ENCODE results near the gene ENC1. TPM values are rescaled to one million over a fixed set of nuclear protein-coding genes. Genes with fewer than 3 reads are reported as not detected.

Gene ENC1
- total and polyA plus RNA-seq, 2 of the 8 experiments (the other 6 are each of a cell fraction or from before 2014, with no cell fraction given): 5.5 to 13.2 TPM

- Histone ChIP-seq H3K4me1 (replicated peaks in 1 of 4; ENCODE audit: control insufficient read depth in 3 of 4, insufficient read depth in 4 of 4, low read length in 3 of 4) (no peaks in the 10 kb centered on the region), H3K14ac (ENCODE audit: insufficient read length) (no peak overlapping the region), H3K9me3 (ENCODE audit: insufficient read depth in 2 of 2, low read depth in 1 of 2, low read length in 1 of 2) (no peaks in the 10 kb centered on the region), H2AK5ac (ENCODE audit: low read depth, low read length) (no peak overlapping the region), H3K4me3 (ENCODE audit: extremely low read depth in 1 of 4, insufficient read depth in 2 of 4, low read depth in 3 of 4, low read length in 4 of 4) (no peak overlapping the region), H3K23me2 (ENCODE audit: low read depth, low read length) (no peaks in the 10 kb centered on the region), H4K8ac (ENCODE audit: extremely low read depth, insufficient read depth, low read length) (no peak overlapping the region), H2BK12ac (ENCODE audit: low read depth, low read length) (no peak overlapping the region), H2BK20ac (ENCODE audit: low read length) (no peak overlapping the region), H3K9ac (replicated peaks in 1 of 4; ENCODE audit: extremely low read depth in 1 of 4, low read depth in 3 of 4, low read length in 3 of 4) (no peak overlapping the region), H2AFZ (ENCODE audit: low read length) (no peak overlapping the region), H3K23ac (ENCODE audit: insufficient read length) (no peak overlapping the region), H4K91ac (replicated peaks; ENCODE audit: insufficient read length, low read length) (no peak overlapping the region), H3K4ac (replicated peaks; ENCODE audit: insufficient read length, low read depth, low read length) (no peak overlapping the region), H3K27ac (ENCODE audit: low read depth, low read length) (no peak overlapping the region), H2BK5ac (ENCODE audit: low read depth, low read length) (no peak overlapping the region), H3K79me2 (ENCODE audit: control insufficient read depth in 1 of 2, insufficient read depth in 2 of 2, low read length in 2 of 2) (no peaks in the 10 kb centered on the region), H4K20me1 (replicated peaks in 1 of 2; ENCODE audit: control insufficient read depth in 1 of 2, insufficient read depth in 2 of 2, low read length in 2 of 2) (no peaks in the 10 kb centered on the region), H2BK15ac (ENCODE audit: low read length) (no peak overlapping the region), H2BK120ac (replicated peaks; ENCODE audit: low read depth, low read length) (no peak overlapping the region), H3K36me3 (ENCODE audit: control insufficient read depth in 2 of 4, insufficient read depth in 4 of 4, low read length in 3 of 4) (no peaks in the 10 kb centered on the region), H3K79me1 (ENCODE audit: low read depth, low read length) (no peaks in the 10 kb centered on the region), H3K27me3 (replicated peaks in 1 of 4; ENCODE audit: control insufficient read depth in 3 of 4, extremely low read depth in 1 of 4, insufficient read depth in 3 of 4, low read length in 3 of 4) (no peaks in the 10 kb centered on the region; a peak in 1 of 7 replicates), H3K4me2 (ENCODE audit: insufficient read depth in 1 of 2, low read depth in 2 of 2, low read length in 2 of 2) (no peak overlapping the region), H4K5ac (ENCODE audit: insufficient read length, low read depth, low read length) (no peak overlapping the region), H3K18ac (ENCODE audit: extremely low read depth, low read length) (no peak overlapping the region), H3K56ac (replicated peaks; ENCODE audit: insufficient read length, low read depth, low read length) (no peak overlapping the region)
- POLR2A ChIA-PET (ENCODE audit: partially characterized antibody): no interaction called here
- FAIRE-seq (no peak), DNase-seq (ENCODE audit: low read depth in 1 of 2, low spot score in 2 of 2) (no peak)
- TF ChIP-seq, protein P1, sequence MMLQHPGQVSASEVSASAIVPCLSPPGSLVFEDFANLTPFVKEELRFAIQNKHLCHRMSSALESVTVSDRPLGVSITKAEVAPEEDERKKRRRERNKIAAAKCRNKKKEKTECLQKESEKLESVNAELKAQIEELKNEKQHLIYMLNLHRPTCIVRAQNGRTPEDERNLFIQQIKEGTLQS (IDR thresholded peaks at IDR 0.05; ENCODE audit: insufficient read depth, low read depth, low read length): no peak
- TF ChIP-seq CTBP2 (IDR thresholded peaks at IDR 0.05; ENCODE audit: borderline replicate concordance, insufficient read depth, insufficient read length, low read length): no peak
- TF ChIP-seq PHF8 (conservative IDR thresholded peaks at IDR 0.05; ENCODE audit: low read depth, low read length): no peak
- no peak for TF ChIP-seq GABPA (IDR thresholded peaks at IDR 0.05; ENCODE audit: borderline replicate concordance, insufficient read depth, low read length)
- no peak for TF ChIP-seq POLR2AphosphoS5 (IDR thresholded peaks at IDR 0.05; ENCODE audit: low read depth, low read length)
- TF ChIP-seq SIX5 (IDR thresholded peaks at IDR 0.05; ENCODE audit: low read depth, low read length): no peak
- TF ChIP-seq YY1 (IDR thresholded peaks at IDR 0.05; ENCODE audit: low read depth, low read length): no peak
- 82% methylated on average over 3 of the region's 3 CpGs; no CpG with 5 or more reads in 1 of the 2 experiments for WGBS, 2 experiments (ENCODE audit: extremely low coverage in 1 of 2, insufficient coverage in 1 of 2, insufficient read length in 1 of 2, insufficient replicate concordance in 2 of 2, low coverage in 1 of 2, low lambda C conversion rate in 2 of 2, missing lambda C conversion rate in 1 of 2)
- CTCF ChIA-PET (ENCODE audit: partially characterized antibody): interaction anchor here (0.7 to 1.0 kb wide), 2 partner anchors 9 to 543 kb away, joined by 3 read pairs; no protein-coding TSS in a partner anchor
These were observed 28.5 kb downstream of the ENC1 start for GRCh38 chr5:74612045-74612444.
